Thoracic aorta (tissue), 2 donors: Measurements from ENCODE around the gene EIF6. TPM values are rescaled to one million over a fixed set of nuclear protein-coding genes. Genes with fewer than 3 reads are reported as not detected.

Experiments used
- ATAC-seq: fragments of 150-250 bp; one replicate; pipeline ENCODE4 v1.8.0; 2017; ENCODE audit warnings: low read depth; ENCODE audit not compliant: insufficient number of reproducible peaks, low FRiP score
- DNase-seq: peaks from one replicate; pipeline ENCODE4 v3.0.0-alpha.2; 2020; ENCODE audit warnings: low spot score
- H3K27ac ChIP-seq, 2 donors: fragments of 200-600 bp; sonication (generic); 1 replicate in 1 of 2; 2 replicates in 1 of 2; pipeline ENCODE4 v1.5.1; 2016; ENCODE audit warnings: mild to moderate bottlenecking in 2 of 2, moderate library complexity in 2 of 2
- H3K27me3 ChIP-seq: fragments of 200-600 bp; sonication (generic); replicated peaks from 2 replicates; pipeline ENCODE4 v1.6.0; 2016; ENCODE audit warnings: mild to moderate bottlenecking; ENCODE audit not compliant: insufficient read depth
- H3K36me3 ChIP-seq: fragments of 200-600 bp; sonication (generic); one replicate; pipeline ENCODE4 v1.5.1; 2016
- H3K4me1 ChIP-seq, 2 donors: fragments of 200-600 bp; sonication (generic); 1 replicate in 1 of 2; 2 replicates in 1 of 2; pipeline versions ENCODE4 v1.5.1 to v1.6.0; 2016; ENCODE audit warnings: low read depth in 2 of 2, mild to moderate bottlenecking in 1 of 2; ENCODE audit not compliant: control insufficient read depth in 1 of 2
- H3K4me3 ChIP-seq: fragments of 200-600 bp; sonication (generic); 2 replicates; pipeline ENCODE4 v1.5.1; 2016; ENCODE audit warnings: mild to moderate bottlenecking
- H3K9me3 ChIP-seq: fragments of 200-600 bp; sonication (generic); 2 replicates; pipeline ENCODE4 v1.5.1; 2016
- CTCF ChIP-seq: fragments of 200-600 bp; sonication (generic); IDR thresholded peaks from one replicate; pipeline ENCODE4 v1.5.1; 2019; ENCODE audit warnings: antibody characterized with exemption
- total RNA-seq, 2 donors: library from RNA; depleted of rRNA; stranded (reverse); fragments of >200 nt; gene quantifications; one replicate each; pipeline versions ENCODE4 v1.1.0 to v1.2.3, GENCODE V29; 2016

EIF6 gene
- total RNA-seq, 2 donors from 2014 or later = 46.2 to 76.6 TPM

- H3K4me3 ChIP-seq = no peak overlapping the region
- H3K36me3 ChIP-seq = peaks cover 27% of the 10 kb centered on the region
- ATAC-seq (no peak), DNase-seq (no peak)
- no peaks in the 10 kb centered on the region for H3K27me3 ChIP-seq
- peaks cover 6 to 24% of the 10 kb centered on the region in 2 donors for H3K4me1 ChIP-seq
- no peaks in the 10 kb centered on the region for H3K9me3 ChIP-seq
- H3K27ac ChIP-seq = no peak overlapping the region
- TF ChIP-seq CTCF = no peak
These were observed 13.3 kb downstream of the EIF6 start for GRCh38 chr20:35271073-35271882.

GRCh38 chr20:35270021-35270902 is 14.3 kb downstream of the EIF6 start:
- Histone ChIP-seq H3K4me1 (peaks cover 0 to 18% of the 10 kb centered on the region in 2 donors), H3K9me3 (no peaks in the 10 kb centered on the region), H3K4me3 (no peak overlapping the region), H3K36me3 (peaks cover 27% of the 10 kb centered on the region), H3K27me3 (no peaks in the 10 kb centered on the region), H3K27ac (no peak overlapping the region)
- ATAC-seq (no peak), DNase-seq (no peak)
- no peak for TF ChIP-seq CTCF

- no peak overlapping the region for H3K4me3 ChIP-seq
- peaks cover 27% of the 10 kb centered on the region for H3K36me3 ChIP-seq
- no peak overlapping the region for H3K27ac ChIP-seq
- no peaks in the 10 kb centered on the region for H3K27me3 ChIP-seq
- no peak for DNase-seq
- peak; percentile 77 for TF ChIP-seq CTCF
- no peak for ATAC-seq
- H3K9me3 ChIP-seq = no peaks in the 10 kb centered on the region
- peaks cover under 1 to 18% of the 10 kb centered on the region in 2 donors for H3K4me1 ChIP-seq
These were observed 15.4 kb downstream of the EIF6 start for GRCh38 chr20:35269055-35269781.

- H3K4me1 ChIP-seq = peaks cover 10 to 25% of the 10 kb centered on the region in 2 donors
- ATAC-seq (no peak), DNase-seq (no peak)
- no peaks in the 10 kb centered on the region for H3K9me3 ChIP-seq
- TF ChIP-seq CTCF = no peak
- H3K27ac ChIP-seq = no peak overlapping the region
- peaks cover 27% of the 10 kb centered on the region for H3K36me3 ChIP-seq
- no peaks in the 10 kb centered on the region for H3K27me3 ChIP-seq
- no peak overlapping the region for H3K4me3 ChIP-seq
These were observed 17.5 kb downstream of the EIF6 start for GRCh38 chr20:35267092-35267491.
